ENCODE measurements around the gene SNAP29. TPM values are rescaled to one million over a fixed set of nuclear protein-coding genes. Genes with fewer than 3 reads are reported as not detected.

The SNAP29 gene
- polyA plus RNA-seq, 1 experiment = 45.5 TPM

GRCh38 chr22:20853236-20853660, 5.6 kb upstream of the SNAP29 start:
- ChIA-PET POLR2A (no interaction called here), CTCF (interaction anchor here (0.9 to 1.1 kb wide), 3 partner anchors 33 to 70 kb away, joined by 3 to 4 read pairs (median 3); partner anchors contain the start of gene CRKL)
- no peak for DNase-seq (ENCODE audit: low read depth, low spot score)
- Histone ChIP-seq H3K4me3 (ENCODE audit: low read depth, low read length) (no peak overlapping the region), H3K27ac (ENCODE audit: low read depth, low read length) (no peak overlapping the region), H3K27me3 (ENCODE audit: control insufficient read depth, insufficient read depth, low read length) (no peaks in the 10 kb centered on the region), H3K9me3 (ENCODE audit: control insufficient read depth, insufficient read depth, low read length) (no peaks in the 10 kb centered on the region)
- no peak for TF ChIP-seq CTCF (IDR thresholded peaks at IDR 0.05; ENCODE audit: low read depth, low read length)

- H3K4me3 ChIP-seq (ENCODE audit: low read depth, low read length) = peak overlapping the region; percentile 92
- TF ChIP-seq CTCF (IDR thresholded peaks at IDR 0.05; ENCODE audit: low read depth, low read length) = no peak
- no peaks in the 10 kb centered on the region for H3K9me3 ChIP-seq (ENCODE audit: control insufficient read depth, insufficient read depth, low read length)
- CTCF ChIA-PET = interaction anchor here (1.1 kb wide), 1 partner anchor 29 kb away, joined by 9 read pairs; no protein-coding TSS in a partner anchor
- POLR2A ChIA-PET = interaction anchor here (1.3 to 1.7 kb wide), 2 partner anchors 11 to 125 kb away, joined by 4 read pairs; partner anchors contain the start of gene LZTR1
- H3K27me3 ChIP-seq (ENCODE audit: control insufficient read depth, insufficient read depth, low read length) = no peaks in the 10 kb centered on the region
- no peak for DNase-seq (ENCODE audit: low read depth, low spot score)
- H3K27ac ChIP-seq (ENCODE audit: low read depth, low read length) = no peak overlapping the region
Observed at GRCh38 chr22:20857247-20857643, 1.6 kb upstream of the SNAP29 start.

- no peak for TF ChIP-seq CTCF (IDR thresholded peaks at IDR 0.05; ENCODE audit: low read depth, low read length)
- H3K9me3 ChIP-seq (ENCODE audit: control insufficient read depth, insufficient read depth, low read length) = no peaks in the 10 kb centered on the region
Observed at GRCh38 chr22:20857838-20858614, 781 bp upstream of the SNAP29 start.

GRCh38 chr22:20859615-20860014, 808 bp downstream of the SNAP29 start:
- Histone ChIP-seq H3K27me3 (ENCODE audit: control insufficient read depth, insufficient read depth, low read length) (no peaks in the 10 kb centered on the region), H3K4me3 (ENCODE audit: low read depth, low read length) (peak overlapping the region; percentile 92), H3K27ac (ENCODE audit: low read depth, low read length) (no peak overlapping the region), H3K9me3 (ENCODE audit: control insufficient read depth, insufficient read depth, low read length) (no peaks in the 10 kb centered on the region)
- ChIA-PET POLR2A (interaction anchor here (0.7 to 1.8 kb wide), 2 partner anchors 9 to 241 kb away, joined by 5 read pairs; no protein-coding TSS in a partner anchor), CTCF (interaction anchor here (0.6 kb wide), 1 partner anchor 35 kb away, joined by 6 read pairs; no protein-coding TSS in a partner anchor)
- DNase-seq (ENCODE audit: low read depth, low spot score) = no peak
- TF ChIP-seq CTCF (IDR thresholded peaks at IDR 0.05; ENCODE audit: low read depth, low read length) = no peak

More at GRCh38 chr22:20857838-20858614, 781 bp upstream of the SNAP29 start:
- CTCF ChIA-PET = no interaction called here
- Histone ChIP-seq H3K4me3 (ENCODE audit: low read depth, low read length) (peak overlapping the region; percentile 92), H3K27ac (ENCODE audit: low read depth, low read length) (peak overlapping the region; percentile 80), H3K27me3 (ENCODE audit: control insufficient read depth, insufficient read depth, low read length) (no peaks in the 10 kb centered on the region)
- DNase-seq (ENCODE audit: low read depth, low spot score) = peak; percentile 61
- POLR2A ChIA-PET = interaction anchor here (1.3 to 1.8 kb wide), 2 partner anchors 10 to 124 kb away, joined by 4 to 5 read pairs; partner anchors contain the start of gene LZTR1

GRCh38 chr22:20862540-20862939, 3.7 kb downstream of the SNAP29 start:
- H3K27me3 ChIP-seq (ENCODE audit: control insufficient read depth, insufficient read depth, low read length) = no peaks in the 10 kb centered on the region
- no peak for TF ChIP-seq CTCF (IDR thresholded peaks at IDR 0.05; ENCODE audit: low read depth, low read length)
- no peaks in the 10 kb centered on the region for H3K9me3 ChIP-seq (ENCODE audit: control insufficient read depth, insufficient read depth, low read length)
- no peak overlapping the region for H3K27ac ChIP-seq (ENCODE audit: low read depth, low read length)
- ChIA-PET POLR2A (no interaction called here), CTCF (no interaction called here)
- no peak overlapping the region for H3K4me3 ChIP-seq (ENCODE audit: low read depth, low read length)
- no peak for DNase-seq (ENCODE audit: low read depth, low spot score)

Data from AG04450 (cell line).